ENCODE data around the gene RSPO1. TPM values are rescaled to one million over a fixed set of nuclear protein-coding genes. Genes with fewer than 3 reads are reported as not detected.
"Not testable (repeated sequence)": the region's sequence is repeated elsewhere in the genome, so short reads cannot be mapped to it uniquely, and the experiment has no call there.

The RSPO1 gene, protein sequence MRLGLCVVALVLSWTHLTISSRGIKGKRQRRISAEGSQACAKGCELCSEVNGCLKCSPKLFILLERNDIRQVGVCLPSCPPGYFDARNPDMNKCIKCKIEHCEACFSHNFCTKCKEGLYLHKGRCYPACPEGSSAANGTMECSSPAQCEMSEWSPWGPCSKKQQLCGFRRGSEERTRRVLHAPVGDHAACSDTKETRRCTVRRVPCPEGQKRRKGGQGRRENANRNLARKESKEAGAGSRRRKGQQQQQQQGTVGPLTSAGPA
- polyA plus RNA-seq (2013), result 0.01 and 0.03 TPM in 2 replicates

DNA sequence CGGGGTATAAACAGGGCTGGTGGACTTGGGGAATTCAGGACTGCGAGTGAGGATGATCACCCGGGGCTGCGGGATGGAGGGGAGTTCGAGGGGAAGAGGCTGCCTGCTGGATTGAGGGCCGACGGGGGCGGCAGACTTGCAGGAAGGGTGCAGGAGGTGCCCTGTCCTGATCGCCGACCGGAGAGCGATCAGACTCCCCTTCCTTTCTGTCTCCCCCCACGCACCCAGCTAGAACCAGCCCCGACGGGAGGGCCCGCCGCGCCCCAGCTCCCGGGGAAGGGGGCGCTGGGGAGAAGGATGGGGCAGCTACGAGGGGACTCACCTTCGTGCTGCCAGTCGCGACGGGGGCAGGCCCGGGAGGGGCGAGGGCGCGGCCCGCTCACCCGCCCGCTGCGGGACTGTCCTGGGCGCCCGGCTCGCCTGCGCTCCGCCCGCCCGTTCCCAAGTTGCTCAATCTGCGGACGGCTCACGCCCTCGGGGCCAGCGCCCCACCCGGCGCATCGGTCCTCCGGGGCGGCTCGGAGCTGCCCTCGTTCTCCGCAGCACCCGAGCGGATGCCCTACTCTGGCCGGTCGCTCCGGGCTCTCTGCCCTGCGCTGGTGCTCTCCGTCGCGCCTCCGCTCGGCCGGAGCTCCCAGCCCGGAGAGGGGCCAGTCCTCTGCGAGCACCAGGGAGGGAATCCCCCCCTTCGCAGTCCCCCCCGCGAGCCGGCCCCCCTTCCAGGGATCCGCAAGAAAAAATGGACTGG lies at the start of gene RSPO1:
RSPO1 (minus strand) TSS at position 649 of the 748 bp plus-strand sequence. CDS start 5,231 bp downstream, outside the sequence.
- DNase-seq, result no peak
- H3K14ac ChIP-seq (ENCODE audit: low read length), result no peak within 1 kb of the TSS
- H2BK5ac ChIP-seq (ENCODE audit: low read depth, low read length, poor library complexity), result no peak within 1 kb of the TSS

DNA sequence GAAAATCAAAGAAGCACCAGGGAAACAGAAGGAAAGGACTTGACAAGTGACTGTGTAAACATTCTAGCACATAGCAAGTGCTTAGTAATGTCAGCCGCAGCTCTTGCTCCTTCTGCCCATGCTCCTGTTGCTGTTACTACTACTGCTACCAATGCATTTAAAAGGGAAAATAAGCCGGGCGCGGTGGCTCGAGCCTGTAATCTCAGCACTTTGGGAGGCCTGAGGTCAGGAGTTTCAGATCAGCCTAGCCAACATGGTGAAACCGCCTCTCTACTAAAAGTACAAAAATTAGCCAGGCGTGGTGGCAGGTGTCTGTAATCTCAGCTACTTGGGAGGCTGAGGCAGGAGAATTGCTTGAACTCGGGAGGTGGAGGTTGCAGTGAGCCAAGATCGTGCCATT lies 49.5 kb upstream of the RSPO1 start:
- not testable (repeated sequence) for H3K27ac ChIP-seq (ENCODE audit: low read depth, low read length)

More for the DNA sequence above, at the start of gene RSPO1:
- Histone ChIP-seq H3K79me1 (ENCODE audit: low read length) (no peaks in the 10 kb centered on the region), H3K4me1 (ENCODE audit: control insufficient read depth in 1 of 2, insufficient read depth in 2 of 2, low read length in 2 of 2) (peaks cover 0 to 5% of the 10 kb centered on the region in 2 experiments), H3K23ac (ENCODE audit: low read length) (no peak within 1 kb of the TSS), H2BK12ac (ENCODE audit: low read length) (no peak within 1 kb of the TSS), H3K18ac (ENCODE audit: low read length) (no peak within 1 kb of the TSS), H4K8ac (ENCODE audit: low read depth, low read length) (no peak within 1 kb of the TSS), H4K91ac (ENCODE audit: low read depth, low read length) (no peak within 1 kb of the TSS), H3K9ac (ENCODE audit: low read length) (no peak within 1 kb of the TSS), H3K27me3 (ENCODE audit: insufficient read depth, low read length) (peaks cover 71% of the 10 kb centered on the region), H4K12ac (ENCODE audit: low read depth, low read length) (no peak within 1 kb of the TSS), H3K9me3 (ENCODE audit: insufficient read depth, low read depth, low read length) (peaks cover 8% of the 10 kb centered on the region), H3K79me2 (ENCODE audit: control insufficient read depth, insufficient read depth, low read length, poor library complexity) (no peaks in the 10 kb centered on the region), H3K4me2 (ENCODE audit: low read length) (peak within 1 kb of the TSS; percentile 40), H3K36me3 (ENCODE audit: control insufficient read depth in 1 of 2, insufficient read depth in 2 of 2, low read length in 2 of 2) (no peaks in the 10 kb centered on the region), H3K4me3 (ENCODE audit: low read depth, low read length) (no peak within 1 kb of the TSS), H2BK120ac (ENCODE audit: insufficient read depth, low read length, poor library complexity) (no peak within 1 kb of the TSS), H3K27ac (ENCODE audit: low read depth, low read length) (no peak within 1 kb of the TSS), H2AFZ (ENCODE audit: insufficient read depth, low read length, poor library complexity) (no peak within 1 kb of the TSS), H2AK5ac (ENCODE audit: low read length) (no peak within 1 kb of the TSS), H3K4ac (ENCODE audit: low read depth, low read length) (no peak within 1 kb of the TSS)
- WGBS (ENCODE audit: extremely low coverage, insufficient coverage, insufficient read length), result no CpG with 5 or more reads among the region's 72 CpGs

DNA sequence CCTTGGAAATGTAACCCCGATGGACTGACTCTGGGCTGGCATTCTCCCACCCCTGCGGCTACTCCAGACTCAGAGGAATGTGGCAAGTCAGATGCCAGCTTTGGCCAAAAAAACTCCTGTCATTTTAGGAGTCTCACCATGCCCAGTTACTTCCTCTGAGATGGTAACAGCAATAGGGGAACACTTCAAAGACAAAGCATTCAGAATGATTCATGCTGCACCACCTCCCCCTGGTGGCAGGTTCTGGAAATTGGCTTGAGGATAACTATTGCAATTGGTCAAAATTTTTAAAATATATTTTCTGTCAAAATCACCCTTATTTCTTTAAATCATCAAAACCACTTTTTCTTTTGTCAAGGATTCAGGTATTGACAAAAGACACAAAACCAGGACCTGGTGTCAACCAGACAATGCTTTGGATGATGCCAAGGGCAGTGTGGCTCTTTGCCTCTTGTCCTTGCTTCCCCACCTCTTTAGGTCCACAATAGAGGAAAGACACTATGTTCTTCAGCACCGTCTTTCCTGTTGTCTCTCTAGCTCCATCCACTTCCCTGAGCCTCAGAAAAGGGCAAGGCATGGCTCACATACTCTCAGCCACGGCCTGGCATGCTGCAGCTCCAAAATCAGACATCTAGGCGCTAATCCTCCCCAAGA lies 47.8 kb upstream of the RSPO1 start:
- no peak overlapping the region for H4K12ac ChIP-seq (ENCODE audit: low read depth, low read length)
- no peak overlapping the region for H4K91ac ChIP-seq (ENCODE audit: low read depth, low read length)
- no peak overlapping the region for H2BK12ac ChIP-seq (ENCODE audit: low read length)
- H3K14ac ChIP-seq (ENCODE audit: low read length), result no peak overlapping the region
- no peak overlapping the region for H3K18ac ChIP-seq (ENCODE audit: low read length)
- peak; percentile 56 to 90 for DNase-seq
- H4K8ac ChIP-seq (ENCODE audit: low read depth, low read length), result no peak overlapping the region
- H3K4ac ChIP-seq (ENCODE audit: low read depth, low read length), result no peak overlapping the region
- no peak overlapping the region for H2BK120ac ChIP-seq (ENCODE audit: insufficient read depth, low read length, poor library complexity)
- H3K4me2 ChIP-seq (ENCODE audit: low read length), result no peak overlapping the region
- no peak overlapping the region for H2AK5ac ChIP-seq (ENCODE audit: low read length)
- H3K9ac ChIP-seq (ENCODE audit: low read length), result no peak overlapping the region
- H3K4me3 ChIP-seq (ENCODE audit: low read depth, low read length), result no peak overlapping the region
- H3K36me3 ChIP-seq (ENCODE audit: control insufficient read depth in 1 of 2, insufficient read depth in 2 of 2, low read length in 2 of 2), result peaks cover 17 to 37% of the 10 kb centered on the region in 2 experiments
- H3K27ac ChIP-seq (ENCODE audit: low read depth, low read length), result no peak overlapping the region
- H3K23ac ChIP-seq (ENCODE audit: low read length), result no peak overlapping the region
- H3K79me2 ChIP-seq (ENCODE audit: control insufficient read depth, insufficient read depth, low read length, poor library complexity), result no peaks in the 10 kb centered on the region
- H3K79me1 ChIP-seq (ENCODE audit: low read length), result no peaks in the 10 kb centered on the region
- H3K27me3 ChIP-seq (ENCODE audit: insufficient read depth, low read length), result no peaks in the 10 kb centered on the region
- H3K4me1 ChIP-seq (ENCODE audit: control insufficient read depth in 1 of 2, insufficient read depth in 2 of 2, low read length in 2 of 2), result no peaks in the 10 kb centered on the region
- H3K9me3 ChIP-seq (ENCODE audit: insufficient read depth, low read depth, low read length), result peaks cover 3% of the 10 kb centered on the region
- no peak overlapping the region for H2BK5ac ChIP-seq (ENCODE audit: low read depth, low read length, poor library complexity)
- no CpG with 5 or more reads among the region's 5 CpGs for WGBS (ENCODE audit: extremely low coverage, insufficient coverage, insufficient read length)
- H2AFZ ChIP-seq (ENCODE audit: insufficient read depth, low read length, poor library complexity), result no peak overlapping the region

More for the DNA sequence above, 49.5 kb upstream of the RSPO1 start:
- H2AFZ ChIP-seq (ENCODE audit: insufficient read depth, low read length, poor library complexity); H3K9ac ChIP-seq (ENCODE audit: low read length); H3K4me3 ChIP-seq (ENCODE audit: low read depth, low read length); H2BK120ac ChIP-seq (ENCODE audit: insufficient read depth, low read length, poor library complexity); DNase-seq; H3K27me3 ChIP-seq (ENCODE audit: insufficient read depth, low read length); H3K4me2 ChIP-seq (ENCODE audit: low read length); H2AK5ac ChIP-seq (ENCODE audit: low read length); H3K79me2 ChIP-seq (ENCODE audit: control insufficient read depth, insufficient read depth, low read length, poor library complexity); H3K14ac ChIP-seq (ENCODE audit: low read length); H3K9me3 ChIP-seq (ENCODE audit: insufficient read depth, low read depth, low read length); H2BK12ac ChIP-seq (ENCODE audit: low read length); H3K79me1 ChIP-seq (ENCODE audit: low read length); H4K91ac ChIP-seq (ENCODE audit: low read depth, low read length); H4K8ac ChIP-seq (ENCODE audit: low read depth, low read length); H3K4me1 ChIP-seq (ENCODE audit: control insufficient read depth in 1 of 2, insufficient read depth in 2 of 2, low read length in 2 of 2); H3K18ac ChIP-seq (ENCODE audit: low read length); H3K23ac ChIP-seq (ENCODE audit: low read length); H2BK5ac ChIP-seq (ENCODE audit: low read depth, low read length, poor library complexity); H4K12ac ChIP-seq (ENCODE audit: low read depth, low read length); H3K4ac ChIP-seq (ENCODE audit: low read depth, low read length): not testable (repeated sequence)
- WGBS (ENCODE audit: extremely low coverage, insufficient coverage, insufficient read length), result no CpG with 5 or more reads among the region's 9 CpGs
- H3K36me3 ChIP-seq (ENCODE audit: control insufficient read depth in 1 of 2, insufficient read depth in 2 of 2, low read length in 2 of 2), result peaks cover 17 to 42% of the 10 kb centered on the region in 2 experiments

DNA sequence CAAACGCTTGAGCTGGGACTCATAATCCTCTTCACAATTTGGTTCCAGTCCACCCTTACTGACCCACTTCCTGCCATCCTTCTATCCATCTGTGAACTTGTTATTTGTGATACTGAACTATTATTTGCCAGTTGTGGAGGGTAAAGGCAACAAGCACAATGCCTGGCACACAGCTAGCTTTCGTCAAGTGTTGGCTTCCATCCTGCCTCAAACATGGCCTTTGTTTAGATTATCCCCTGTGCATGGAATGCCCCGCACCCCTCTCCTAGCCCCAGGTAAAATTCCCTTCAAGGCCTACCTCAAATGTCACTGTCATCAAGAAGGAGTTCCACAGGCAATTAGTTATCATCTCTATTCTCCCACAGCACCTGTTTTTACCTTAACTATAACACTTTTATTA lies 46.2 kb upstream of the RSPO1 start:
- H3K4me3 ChIP-seq (ENCODE audit: low read depth, low read length), result no peak overlapping the region
- H2AFZ ChIP-seq (ENCODE audit: insufficient read depth, low read length, poor library complexity), result no peak overlapping the region
- H2BK12ac ChIP-seq (ENCODE audit: low read length), result no peak overlapping the region
- no peaks in the 10 kb centered on the region for H3K79me2 ChIP-seq (ENCODE audit: control insufficient read depth, insufficient read depth, low read length, poor library complexity)
- H3K23ac ChIP-seq (ENCODE audit: low read length), result no peak overlapping the region
- peaks cover 3% of the 10 kb centered on the region for H3K9me3 ChIP-seq (ENCODE audit: insufficient read depth, low read depth, low read length)
- no CpG with 5 or more reads among the region's 3 CpGs for WGBS (ENCODE audit: extremely low coverage, insufficient coverage, insufficient read length)
- no peak overlapping the region for H3K4ac ChIP-seq (ENCODE audit: low read depth, low read length)
- no peak overlapping the region for H2AK5ac ChIP-seq (ENCODE audit: low read length)
- H3K14ac ChIP-seq (ENCODE audit: low read length), result no peak overlapping the region
- no peak overlapping the region for H4K8ac ChIP-seq (ENCODE audit: low read depth, low read length)
- no peak overlapping the region for H3K4me2 ChIP-seq (ENCODE audit: low read length)
- no peak for DNase-seq
- peaks cover 11 to 28% of the 10 kb centered on the region in 2 experiments for H3K36me3 ChIP-seq (ENCODE audit: control insufficient read depth in 1 of 2, insufficient read depth in 2 of 2, low read length in 2 of 2)
- H3K27ac ChIP-seq (ENCODE audit: low read depth, low read length), result no peak overlapping the region
- H3K9ac ChIP-seq (ENCODE audit: low read length), result no peak overlapping the region
- H4K12ac ChIP-seq (ENCODE audit: low read depth, low read length), result no peak overlapping the region
- no peaks in the 10 kb centered on the region for H3K4me1 ChIP-seq (ENCODE audit: control insufficient read depth in 1 of 2, insufficient read depth in 2 of 2, low read length in 2 of 2)
- no peaks in the 10 kb centered on the region for H3K79me1 ChIP-seq (ENCODE audit: low read length)
- H2BK120ac ChIP-seq (ENCODE audit: insufficient read depth, low read length, poor library complexity), result no peak overlapping the region
- H3K27me3 ChIP-seq (ENCODE audit: insufficient read depth, low read length), result no peaks in the 10 kb centered on the region
- no peak overlapping the region for H3K18ac ChIP-seq (ENCODE audit: low read length)
- no peak overlapping the region for H4K91ac ChIP-seq (ENCODE audit: low read depth, low read length)
- no peak overlapping the region for H2BK5ac ChIP-seq (ENCODE audit: low read depth, low read length, poor library complexity)

Measured in trophoblast cell (in vitro differentiated cells and primary cell).